ENCODE data around the gene PAX1.

DNA sequence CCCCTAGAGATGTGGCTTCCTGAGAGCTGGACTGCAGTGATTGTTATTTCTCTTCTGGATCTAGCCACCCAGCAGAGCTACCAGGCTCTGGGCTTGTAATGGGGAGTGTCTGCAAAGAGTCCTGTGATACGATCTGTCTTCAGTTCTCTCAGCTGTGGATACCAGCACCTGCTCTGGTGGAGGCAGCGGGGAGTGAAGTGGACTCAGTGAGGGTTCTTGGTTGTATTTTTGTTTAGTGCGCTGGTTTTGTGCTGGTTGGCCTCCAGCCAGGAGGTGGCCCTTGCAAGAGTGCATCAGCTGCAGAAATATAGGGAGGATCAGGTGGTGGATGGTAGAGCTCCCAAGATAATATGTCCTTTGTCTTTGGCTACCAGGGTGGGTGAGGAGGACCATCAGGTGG, 33.7 kb downstream of the PAX1 start:
- TF ChIP-seq, protein P1, sequence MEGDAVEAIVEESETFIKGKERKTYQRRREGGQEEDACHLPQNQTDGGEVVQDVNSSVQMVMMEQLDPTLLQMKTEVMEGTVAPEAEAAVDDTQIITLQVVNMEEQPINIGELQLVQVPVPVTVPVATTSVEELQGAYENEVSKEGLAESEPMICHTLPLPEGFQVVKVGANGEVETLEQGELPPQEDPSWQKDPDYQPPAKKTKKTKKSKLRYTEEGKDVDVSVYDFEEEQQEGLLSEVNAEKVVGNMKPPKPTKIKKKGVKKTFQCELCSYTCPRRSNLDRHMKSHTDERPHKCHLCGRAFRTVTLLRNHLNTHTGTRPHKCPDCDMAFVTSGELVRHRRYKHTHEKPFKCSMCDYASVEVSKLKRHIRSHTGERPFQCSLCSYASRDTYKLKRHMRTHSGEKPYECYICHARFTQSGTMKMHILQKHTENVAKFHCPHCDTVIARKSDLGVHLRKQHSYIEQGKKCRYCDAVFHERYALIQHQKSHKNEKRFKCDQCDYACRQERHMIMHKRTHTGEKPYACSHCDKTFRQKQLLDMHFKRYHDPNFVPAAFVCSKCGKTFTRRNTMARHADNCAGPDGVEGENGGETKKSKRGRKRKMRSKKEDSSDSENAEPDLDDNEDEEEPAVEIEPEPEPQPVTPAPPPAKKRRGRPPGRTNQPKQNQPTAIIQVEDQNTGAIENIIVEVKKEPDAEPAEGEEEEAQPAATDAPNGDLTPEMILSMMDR (conservative IDR thresholded peaks at IDR 0.05; ENCODE audit: low read depth, low read length) = no peak
- TF ChIP-seq EZH2 (IDR thresholded peaks at IDR 0.05; ENCODE audit: borderline replicate concordance, low read depth, low read length, poor library complexity, severe bottlenecking) = no peak

All from A673 (cell line).